ENCODE data around the gene GPR142. TPM values are rescaled to one million over a fixed set of nuclear protein-coding genes. Genes with fewer than 3 reads are reported as not detected.

GPR142 gene
- total RNA-seq, 1 donor from 2014 or later, result not detected

DNA sequence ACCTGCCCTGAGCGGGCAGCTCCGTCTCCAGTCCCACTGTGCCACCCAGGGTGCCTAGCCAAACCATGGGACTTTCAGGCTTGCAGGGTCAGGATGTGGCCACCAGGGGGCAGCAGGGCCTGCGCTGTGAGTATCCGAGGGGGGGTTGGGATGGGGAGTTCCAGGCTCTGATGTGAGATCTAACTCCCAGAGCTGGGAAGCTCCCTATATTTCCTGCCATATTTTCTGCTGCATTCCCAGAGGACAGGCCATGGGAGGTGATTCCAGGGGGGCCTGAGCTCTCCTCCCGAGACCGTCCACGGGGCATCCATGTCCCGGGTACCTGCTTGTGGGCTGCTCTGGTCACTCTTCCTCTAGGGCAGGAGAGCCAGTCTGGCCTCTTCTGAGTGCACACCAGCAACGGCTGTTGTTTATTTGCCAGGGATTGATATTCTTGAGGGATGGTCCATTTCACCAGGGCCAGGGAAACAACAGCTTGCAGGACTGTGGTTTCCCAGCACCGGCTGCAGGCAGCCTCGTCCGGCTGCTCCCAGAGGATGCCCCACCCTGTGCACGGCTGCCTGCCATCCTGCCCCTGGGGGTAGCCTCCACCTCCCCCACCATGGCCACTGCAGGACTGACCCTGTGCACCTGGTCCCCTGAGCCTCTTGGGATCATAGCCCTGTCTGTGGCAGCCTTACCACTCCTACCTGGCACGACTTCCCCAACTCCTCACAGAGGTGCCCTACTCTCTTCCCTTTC, 1.2 kb downstream of the GPR142 start:
- intact Hi-C loops (cut with micrococcal nuclease), result loop anchor here (1.0 to 5.0 kb wide), 6 partner anchors 68 to 279 kb away; partner anchors contain the start of gene TTYH2

- intact Hi-C loops (cut with micrococcal nuclease), result loop anchor here (2.0 to 5.0 kb wide), 3 partner anchors 68 to 278 kb away; partner anchors contain the start of gene TTYH2
These were observed 1.9 kb downstream of the GPR142 start for GRCh38 chr17:74369221-74369620.

DNA sequence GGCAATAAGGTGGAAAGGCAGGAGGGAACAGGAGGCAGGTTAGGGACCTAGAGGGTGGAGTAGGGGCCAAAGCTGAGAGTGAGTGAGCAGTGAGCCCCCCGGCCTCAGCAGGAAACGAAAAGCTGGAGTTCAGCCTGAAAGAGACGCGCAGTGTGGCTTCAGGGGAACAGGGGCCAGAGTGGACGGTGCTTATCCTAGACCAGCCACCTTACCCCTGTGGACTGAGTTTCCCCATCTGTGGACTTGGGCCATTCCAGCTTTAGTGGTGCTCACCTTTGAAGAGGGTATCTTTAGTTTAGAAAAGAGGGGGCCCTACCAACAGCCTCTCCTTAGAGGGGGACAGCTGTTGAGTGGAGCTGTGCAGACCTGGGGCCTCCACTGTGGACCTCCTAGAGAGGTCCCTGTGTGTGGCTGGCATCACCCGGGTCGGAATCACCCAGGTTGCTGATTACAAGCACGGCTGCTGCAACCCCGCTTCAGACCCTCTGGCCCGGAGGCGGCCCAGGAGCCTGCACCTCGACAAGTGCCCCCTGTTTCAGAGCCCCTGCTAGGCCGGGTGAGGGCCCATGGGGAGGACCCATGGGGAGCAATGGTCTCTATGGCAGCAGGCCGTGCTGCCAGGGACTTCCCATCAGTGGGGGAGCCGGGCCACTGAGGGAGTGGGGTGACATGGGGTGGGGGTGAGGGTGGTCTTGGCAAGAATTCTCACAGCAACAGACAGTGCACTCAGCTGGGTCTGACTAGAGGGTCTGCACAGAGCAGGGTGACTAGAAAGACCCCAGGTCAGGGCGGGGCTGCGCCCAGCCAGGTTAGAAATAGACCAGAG, 2.6 kb downstream of the GPR142 start:
- intact Hi-C loops (cut with micrococcal nuclease), result loop anchor here (2.0 to 5.0 kb wide), 3 partner anchors 69 to 277 kb away; partner anchors contain the start of gene TTYH2

- intact Hi-C loops (cut with micrococcal nuclease), result no loop called here
These were observed 4.4 kb downstream of the GPR142 start for GRCh38 chr17:74371653-74372147.

- intact Hi-C loops (cut with micrococcal nuclease), result no loop called here
These were observed 5.1 kb downstream of the GPR142 start for GRCh38 chr17:74372426-74372825.

- intact Hi-C loops (cut with micrococcal nuclease), result no loop called here
These were observed 6.7 kb downstream of the GPR142 start for GRCh38 chr17:74373838-74374606.

- intact Hi-C loops (cut with micrococcal nuclease), result loop anchor here (5.0 kb wide), 1 partner anchor 367 kb away; no protein-coding TSS in a partner anchor
These were observed 7.6 kb downstream of the GPR142 start for GRCh38 chr17:74374858-74375257.

- intact Hi-C loops (cut with micrococcal nuclease), result loop anchor here (1.0 to 5.0 kb wide), 6 partner anchors 78 to 363 kb away; no protein-coding TSS in a partner anchor
These were observed 12.3 kb downstream of the GPR142 start for GRCh38 chr17:74379495-74380085.

DNA sequence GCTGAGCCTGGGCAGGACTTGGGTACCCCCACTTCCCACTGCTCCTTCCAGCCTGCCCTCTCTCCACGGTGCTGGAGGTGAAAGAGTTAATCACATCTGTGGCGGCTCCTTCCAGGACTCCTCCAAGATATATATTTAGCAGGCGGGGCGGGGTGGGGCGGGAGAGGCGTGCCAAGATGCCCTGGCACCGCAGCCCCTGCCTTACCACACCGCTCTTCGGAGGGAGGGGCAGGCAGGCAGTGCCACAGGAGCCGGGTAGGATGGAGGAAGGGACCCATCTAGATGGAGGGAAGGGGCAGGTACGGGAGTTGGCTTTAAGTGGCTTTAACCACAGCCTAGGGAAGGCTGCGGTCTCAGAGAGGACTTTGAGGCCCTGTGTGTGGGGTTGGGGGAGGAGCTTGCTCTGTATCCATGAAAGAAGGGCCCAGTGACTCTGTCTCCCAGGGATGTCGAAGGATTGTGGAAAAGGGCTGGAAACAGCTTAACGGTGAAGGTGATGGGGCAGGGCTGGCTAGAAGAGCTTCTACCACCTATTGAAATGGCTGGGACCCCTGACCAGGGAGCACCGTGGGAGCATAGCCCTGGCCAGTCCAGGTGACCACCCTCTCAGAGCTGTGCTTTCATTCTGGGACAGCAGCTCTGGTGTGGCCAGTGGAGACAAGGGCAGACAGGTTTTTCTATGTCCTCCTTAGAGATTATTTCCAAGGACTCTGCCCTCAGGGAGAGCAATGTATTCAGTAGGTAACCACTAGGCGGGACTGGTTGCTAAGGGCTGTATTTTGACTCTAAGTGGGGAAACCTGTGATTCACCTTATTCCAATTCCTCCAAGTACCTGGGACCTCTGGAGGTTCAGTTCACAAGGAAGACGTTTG, 13.0 kb downstream of the GPR142 start:
- intact Hi-C loops (cut with micrococcal nuclease), result no loop called here

DNA sequence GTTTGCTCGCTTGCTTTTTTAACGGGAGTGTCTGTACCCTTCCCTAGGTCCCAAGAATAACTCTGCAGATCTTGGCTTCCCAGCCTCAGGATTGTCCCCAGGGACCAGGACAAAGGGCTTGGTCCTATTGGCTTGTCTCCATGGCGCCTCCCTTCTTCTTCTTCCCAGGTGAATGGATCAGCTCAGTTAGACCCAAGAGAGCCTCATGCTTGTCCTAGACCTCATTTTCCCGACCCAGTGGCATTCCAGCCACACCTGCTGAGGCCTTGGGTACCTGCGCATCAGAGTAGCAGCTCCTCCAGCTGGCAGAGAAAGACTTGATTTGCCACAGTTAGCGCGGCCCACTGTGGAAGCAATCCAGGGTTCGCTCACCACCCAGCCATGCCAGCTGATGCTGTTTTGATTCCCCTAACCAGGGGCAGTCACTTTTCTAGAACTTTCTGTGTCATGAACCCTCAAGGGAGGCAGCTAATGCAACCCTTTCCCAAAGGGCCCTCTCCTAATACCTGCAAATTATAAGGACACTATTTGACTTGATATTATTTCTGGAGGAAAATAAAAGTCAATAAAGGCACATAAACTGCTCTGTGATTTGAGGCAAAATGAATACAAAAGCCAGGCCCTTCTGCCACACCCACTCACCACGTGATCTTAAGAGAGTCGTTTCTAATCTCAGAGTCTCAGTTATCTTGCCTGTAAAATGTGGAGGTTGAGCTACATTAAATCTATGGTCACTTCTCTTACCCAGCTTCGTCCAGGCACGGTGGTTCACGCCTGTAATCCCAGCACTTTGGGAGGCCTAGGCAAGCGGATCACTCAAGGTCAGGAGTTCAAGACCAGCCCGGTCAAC, 13.9 kb downstream of the GPR142 start:
- intact Hi-C loops (cut with micrococcal nuclease), result no loop called here

DNA sequence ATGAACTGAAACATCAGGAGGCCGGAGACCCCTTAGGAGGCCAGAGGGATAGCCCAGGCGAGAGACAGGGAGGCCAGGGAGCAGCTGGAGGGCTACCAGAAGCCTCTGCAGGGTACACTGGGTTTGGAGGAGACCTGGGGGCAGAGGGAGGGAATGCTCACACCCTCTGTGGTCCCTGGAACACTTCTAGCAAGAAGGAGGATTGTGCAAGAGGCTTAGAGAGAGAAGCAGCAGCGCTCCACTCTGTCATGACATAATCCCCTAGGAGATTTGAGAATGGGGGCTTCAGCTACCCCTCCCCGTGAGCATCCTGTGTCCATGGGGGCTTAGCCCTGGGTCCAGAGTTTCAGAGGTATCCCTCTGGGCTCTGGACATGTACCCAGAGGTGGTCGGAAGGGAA, 15.8 kb downstream of the GPR142 start:
- intact Hi-C loops (cut with micrococcal nuclease), result no loop called here

DNA sequence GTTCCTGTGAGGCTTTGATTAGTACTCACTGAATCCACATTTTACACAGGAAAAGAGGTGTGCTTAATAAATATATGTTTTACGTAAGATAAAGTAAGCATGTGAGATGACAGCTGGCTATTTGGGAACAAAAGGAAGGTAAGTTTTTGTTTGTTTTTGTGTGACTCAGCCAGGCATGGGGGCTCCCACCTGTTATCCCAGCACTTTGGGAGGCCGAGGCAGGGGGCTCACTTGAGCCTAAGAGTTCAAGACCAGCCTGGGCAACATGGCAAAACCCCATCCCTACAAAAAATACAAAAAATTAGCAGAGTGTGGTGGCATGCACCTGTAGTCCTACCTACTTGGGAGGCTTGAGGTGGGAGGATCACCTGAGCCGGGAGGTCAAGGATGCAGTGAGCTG, 17.9 kb downstream of the GPR142 start:
- intact Hi-C loops (cut with micrococcal nuclease), result no loop called here

- intact Hi-C loops (cut with micrococcal nuclease), result no loop called here
These were observed 19.1 kb downstream of the GPR142 start for GRCh38 chr17:74386386-74386785.

- intact Hi-C loops (cut with micrococcal nuclease), result no loop called here
These were observed 20.3 kb downstream of the GPR142 start for GRCh38 chr17:74387365-74388218.

- intact Hi-C loops (cut with micrococcal nuclease), result no loop called here
These were observed 21.9 kb downstream of the GPR142 start for GRCh38 chr17:74389084-74389753.

- intact Hi-C loops (cut with micrococcal nuclease), result no loop called here
These were observed 22.8 kb downstream of the GPR142 start for GRCh38 chr17:74389937-74390679.

Data from T-helper 1 cell treated with Interleukin-12 subunit alpha and Interleukin-12 subunit beta and Interleukin-4 antibody, amounts not matched to agents 30 ng/mL and 1 ng/mL, for 36 hours (primary cell).